Measurements from ENCODE around the gene YIPF1.
"Not testable (repeated sequence)": the region's sequence is repeated elsewhere in the genome, so short reads cannot be mapped to it uniquely, and the experiment has no call there.

The YIPF1 gene

GRCh38 chr1:53893999-53894636 is 4.5 kb upstream of the YIPF1 start, which contains the start of gene DIO1:
Gene DIO1, plus strand, starts transcription at chr1:53894187. Its CDS starts 24 bp downstream, at chr1:53894211.
- DNase-seq: no peak

GRCh38 chr1:53892911-53893310 is 3.3 kb upstream of the YIPF1 start:
- DNase-seq: no peak

- DNase-seq: no peak
These were observed 2.1 kb upstream of the YIPF1 start for GRCh38 chr1:53891678-53892077.

GRCh38 chr1:53891018-53891417 is 1.4 kb upstream of the YIPF1 start:
- no peak for DNase-seq

DNA sequence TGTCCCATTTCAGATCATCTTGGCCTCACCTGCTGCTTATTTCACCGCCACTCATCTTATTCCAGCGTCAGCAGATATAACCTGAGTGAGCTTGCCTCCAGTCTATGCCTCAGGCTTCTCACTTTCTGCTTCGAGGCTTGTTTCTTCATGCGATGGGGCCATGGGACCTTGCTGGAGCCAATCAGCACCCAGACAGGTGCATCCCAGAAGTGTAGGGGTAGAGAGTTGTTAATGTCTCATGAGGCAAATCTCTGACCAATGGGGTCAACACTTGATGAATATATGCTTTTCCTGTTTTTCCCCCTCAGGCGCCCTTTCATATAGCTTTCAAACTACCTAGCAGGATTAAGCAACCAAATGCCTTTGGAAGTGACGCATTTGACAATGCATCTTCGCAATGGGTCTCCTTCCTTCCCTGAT is 935 bp upstream of the YIPF1 start:
- no peak for DNase-seq

DNA sequence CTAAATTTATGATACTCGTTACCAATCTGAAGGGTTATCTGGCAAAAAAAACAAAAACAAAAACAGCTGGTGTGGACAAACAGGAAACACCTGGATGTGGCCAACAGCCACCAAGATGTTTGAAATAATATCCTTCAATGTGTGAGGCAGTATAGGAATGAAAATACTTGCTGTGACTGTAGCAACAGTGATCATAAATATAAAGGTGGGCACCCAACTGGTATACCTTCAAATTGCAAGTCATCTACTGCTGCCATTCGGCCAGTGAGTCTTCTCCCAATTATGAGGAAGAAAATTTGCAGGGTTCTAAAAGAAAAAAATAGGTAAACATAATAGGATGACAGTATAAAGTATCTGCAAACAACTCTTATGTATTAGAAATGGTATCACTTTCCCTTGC is 916 bp downstream of the YIPF1 start:
- DNase-seq: no peak

DNA sequence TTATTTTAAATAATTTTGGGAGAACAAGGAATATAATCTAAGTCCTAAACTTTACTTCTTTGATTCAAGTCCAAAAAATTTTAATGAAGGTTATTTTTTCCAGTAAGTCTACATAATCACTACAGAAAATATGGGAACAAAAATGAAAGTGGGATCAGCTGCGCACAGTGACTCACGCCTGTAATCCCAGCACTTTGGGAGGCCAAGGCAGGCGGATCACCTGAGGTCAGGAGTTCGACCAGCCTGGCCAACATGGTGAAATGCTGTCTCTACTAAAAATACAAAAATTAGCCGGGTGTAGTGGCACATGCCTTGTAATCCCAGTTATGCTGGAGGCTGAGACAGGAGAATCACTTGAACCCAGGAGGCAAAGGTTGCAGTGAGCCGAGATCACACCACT is 6.0 kb downstream of the YIPF1 start:
- not testable (repeated sequence) for DNase-seq

GRCh38 chr1:53881853-53882252 is 7.7 kb downstream of the YIPF1 start:
- not testable (repeated sequence) for DNase-seq

GRCh38 chr1:53878492-53879105 is 11.0 kb downstream of the YIPF1 start:
- DNase-seq: peak; percentile 44

DNA sequence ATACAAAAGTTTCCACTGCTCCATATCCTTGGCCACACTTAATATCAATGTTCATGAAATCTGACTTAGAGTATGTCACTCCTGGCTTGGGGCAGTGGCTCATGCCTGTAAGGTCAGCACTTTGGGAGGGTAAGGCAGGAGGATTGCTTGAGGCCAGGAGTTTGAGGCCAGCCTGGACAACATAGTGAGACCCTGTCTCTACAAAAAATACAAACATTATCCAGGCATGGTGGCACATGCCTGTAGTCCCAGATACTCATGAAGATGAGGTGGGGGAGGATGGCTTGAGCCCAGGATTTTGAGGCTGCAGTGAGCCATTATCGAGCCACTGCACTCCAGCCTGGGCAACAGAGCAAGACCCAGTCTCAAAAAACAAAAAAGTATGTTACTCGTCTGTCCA is 14.4 kb downstream of the YIPF1 start:
- DNase-seq: not testable (repeated sequence)

DNA sequence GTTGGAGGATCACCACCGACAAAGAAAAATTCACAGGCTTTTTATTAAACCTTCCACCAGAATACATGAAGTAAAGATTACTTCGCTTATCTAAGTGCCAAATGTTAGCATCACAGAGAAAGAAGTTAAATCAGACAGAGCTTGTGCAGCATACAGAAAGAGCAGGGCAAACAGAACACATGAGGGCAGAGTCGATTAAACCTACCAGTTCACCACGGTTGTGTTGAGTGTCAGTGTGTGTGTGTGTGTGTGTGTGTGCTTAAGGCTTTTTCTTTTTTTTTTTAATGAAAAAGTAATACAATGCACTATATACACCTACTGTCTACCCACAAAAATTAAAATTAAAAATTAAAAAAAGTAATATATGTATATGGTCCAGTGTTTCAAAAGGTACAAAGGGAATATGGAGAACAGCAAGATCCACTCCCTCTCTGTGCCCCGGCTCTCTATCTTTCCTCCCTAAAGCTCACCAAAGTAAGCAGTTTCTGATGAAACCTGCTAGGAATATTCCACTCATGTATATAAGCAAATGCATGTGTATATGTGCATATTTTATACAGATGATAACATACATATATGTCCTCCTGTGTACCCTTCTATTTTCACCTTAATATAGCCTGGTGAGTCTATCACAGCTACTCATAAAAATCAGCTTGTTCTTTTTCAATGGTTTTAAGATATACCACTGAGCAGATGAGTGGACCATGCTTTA is 17.7 kb downstream of the YIPF1 start:
- DNase-seq: no peak

DNA sequence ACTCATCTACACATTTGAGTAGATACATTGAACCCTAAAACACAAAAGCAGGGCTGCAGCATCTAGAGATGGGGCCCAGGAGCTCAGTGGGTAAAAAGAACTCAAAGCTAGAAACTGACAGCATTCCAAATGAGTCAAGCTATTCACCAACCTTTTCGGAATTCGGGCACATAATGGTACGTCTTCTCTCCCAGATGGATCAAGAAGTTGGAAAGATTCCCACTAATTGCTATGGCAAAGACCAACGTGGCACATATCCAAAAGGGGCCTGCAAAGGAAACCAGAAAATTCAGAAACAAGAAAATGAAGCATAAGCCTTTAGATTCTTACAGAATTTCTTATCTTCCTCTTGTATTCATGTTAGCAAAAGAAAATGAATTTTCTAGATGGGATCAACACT is 18.4 kb downstream of the YIPF1 start:
- DNase-seq: no peak

DNA sequence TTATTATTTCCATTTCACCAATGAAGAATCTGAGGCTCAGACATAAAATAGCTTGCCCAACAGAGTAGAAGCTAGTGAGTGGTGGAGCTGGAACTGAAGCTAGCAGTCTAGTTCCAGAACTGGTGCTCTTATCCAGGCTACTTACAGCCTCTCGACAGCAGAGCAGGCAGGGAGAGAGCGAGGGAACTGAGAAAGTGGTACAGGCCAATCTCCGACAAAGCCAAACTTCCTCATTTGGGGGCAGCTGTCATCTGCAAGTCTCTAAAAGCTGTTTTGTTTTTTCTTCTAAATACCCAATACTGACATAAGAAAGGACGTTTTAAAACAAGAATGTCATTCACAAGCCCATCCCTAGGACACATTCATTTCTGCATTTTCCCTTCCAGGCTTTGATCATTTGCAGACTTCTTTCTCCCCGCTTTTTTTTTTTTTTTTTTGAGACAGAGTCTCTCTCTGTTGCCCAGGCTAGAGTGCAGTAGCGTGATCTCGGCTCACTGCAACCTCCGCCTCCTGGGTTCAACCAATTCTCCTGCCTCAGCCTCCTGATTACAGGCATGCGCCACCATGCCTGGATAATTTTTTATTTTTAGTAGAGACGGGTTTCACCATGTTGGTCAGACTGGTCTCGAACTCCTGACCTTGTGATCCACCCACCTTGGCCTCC is 20.0 kb downstream of the YIPF1 start:
- DNase-seq: no peak

GRCh38 chr1:53868565-53868964 is 21.0 kb downstream of the YIPF1 start:
- DNase-seq: no peak

DNA sequence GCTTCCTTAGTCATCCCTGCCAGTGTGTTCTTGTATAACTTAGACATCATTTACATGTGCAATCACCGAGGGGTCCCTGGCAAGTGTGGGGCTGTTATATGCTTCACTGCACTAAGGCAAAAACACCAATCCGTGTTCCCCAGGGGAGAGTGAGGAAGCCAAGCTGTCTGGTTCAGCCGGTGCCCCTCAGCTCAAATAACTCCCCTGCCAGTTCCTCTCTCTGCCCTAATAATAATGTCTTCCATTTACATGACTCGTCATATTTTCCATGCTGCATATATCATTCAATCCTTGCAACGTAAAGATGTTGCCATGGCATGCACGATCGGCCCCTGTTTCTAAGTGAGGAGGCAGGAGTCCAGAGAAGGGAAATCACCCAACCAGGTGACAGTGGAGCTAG is 27.1 kb downstream of the YIPF1 start:
- no peak for DNase-seq

DNA sequence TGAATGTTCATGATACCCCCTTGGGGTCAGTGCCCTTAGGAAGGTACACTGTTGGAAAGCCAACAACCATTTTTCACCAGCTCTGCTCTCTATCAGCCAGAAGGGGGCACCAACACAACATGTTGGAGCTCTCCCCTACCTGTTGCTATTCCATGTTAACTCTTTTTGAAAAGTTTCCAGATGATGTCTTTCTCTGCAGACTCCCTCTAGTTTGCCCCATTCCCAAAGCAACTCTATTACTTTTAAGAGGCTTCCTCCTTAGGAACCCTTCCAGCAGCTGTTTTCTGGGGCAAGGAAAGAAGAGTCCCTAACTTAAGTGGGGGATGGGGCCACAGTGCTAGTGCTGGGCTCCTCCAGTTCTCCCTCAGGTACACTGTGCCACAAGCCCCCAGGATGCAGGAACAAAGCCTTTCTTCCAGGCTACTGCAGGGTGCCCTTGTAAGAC is 28.6 kb downstream of the YIPF1 start:
- DNase-seq: peak; percentile 53

DNA sequence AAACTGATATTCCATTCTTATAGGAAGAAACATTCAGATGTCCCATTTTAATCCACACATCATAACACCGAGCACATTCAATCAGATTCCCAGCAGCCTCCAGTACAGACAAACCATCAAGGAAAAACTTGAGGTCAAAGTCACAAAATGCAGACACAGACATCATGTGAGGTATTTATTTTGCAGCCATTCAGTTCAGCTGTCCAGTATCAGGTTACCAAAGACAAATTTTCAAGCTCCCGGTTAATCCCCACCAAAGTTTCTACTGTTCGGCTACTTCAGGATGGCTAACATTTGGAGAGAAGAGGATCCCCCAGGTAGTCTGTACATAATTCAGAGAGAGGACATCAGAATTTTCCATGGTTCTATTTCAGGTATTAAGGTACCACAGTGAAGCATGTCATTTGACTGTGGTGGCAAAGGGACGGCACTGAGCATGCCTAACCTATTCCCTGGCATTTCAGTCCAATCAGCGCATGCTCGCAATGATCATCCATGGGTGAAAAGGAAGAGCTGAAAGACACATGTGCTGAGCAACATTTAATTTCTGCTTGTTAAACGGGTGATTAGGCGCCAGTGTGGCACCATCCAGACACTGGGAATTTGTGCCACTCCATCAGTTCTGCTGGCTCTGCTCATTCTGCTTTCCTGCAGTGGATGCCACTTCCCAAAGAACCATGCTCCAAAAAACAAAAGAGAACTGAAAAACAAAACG is 37.9 kb downstream of the YIPF1 start:
- DNase-seq: no peak

- DNase-seq: no peak
These were observed 39.4 kb downstream of the YIPF1 start for GRCh38 chr1:53850082-53850673.

- DNase-seq: no peak
These were observed 41.6 kb downstream of the YIPF1 start for GRCh38 chr1:53847980-53848379.

- no peak for DNase-seq
These were observed 47.2 kb downstream of the YIPF1 start for GRCh38 chr1:53842347-53842746.

- DNase-seq: no peak
These were observed 51.0 kb downstream of the YIPF1 start for GRCh38 chr1:53838654-53838974.

GRCh38 chr1:53837924-53838653 is 51.5 kb downstream of the YIPF1 start, which contains the start of gene NDC1:
Gene NDC1, minus strand, starts transcription at chr1:53838296. Its CDS starts 35 bp downstream, at chr1:53838261.
- DNase-seq: peak; percentile 94

All from CD4-positive, alpha-beta T cell treated with Interleukin-4 for 4 hours (primary cell).